RWPE1 (cell line): ENCODE data around the gene STN1.

Experiments
- CTCF ChIA-PET: fragments of 350-600 bp; sonication (Branson Sonifier 250); formaldehyde crosslinking; extraction: SDS; loops from one replicate; lab custom pipeline; 2021; lab: Yijun Ruan, JAX
- POLR2A ChIA-PET: fragments of 400-600 bp; formaldehyde crosslinking; extraction: SDS; loops from one replicate; lab custom pipeline; 2020; ENCODE audit warnings: antibody characterized with exemption; ENCODE audit not compliant: low non-redundant PET; lab: Yijun Ruan, JAX
- DNase-seq: peaks from one replicate; pipeline ENCODE4 v3.0.0; 2012; ENCODE audit warnings: low spot score
- H3K27ac ChIP-seq: fragments of 450-650 bp; 2 replicates; pipeline ENCODE4 v1.5.1; 2017
- TF ChIP-seq, protein P1 (sequence below): fragments of 450-650 bp; conservative IDR thresholded peaks from 2 replicates; pipeline ENCODE4 v1.5.1; 2017; ENCODE audit warnings: low read depth, mild to moderate bottlenecking

STN1 gene

GRCh38 chr10:103855424-103855823, 62.6 kb downstream of the STN1 start, which contains the start of gene SH3PXD2A:
Gene SH3PXD2A, minus strand, starts transcription at chr10:103855576. Its CDS starts 310 bp downstream, at chr10:103855266.
- peak within 1 kb of the TSS; percentile 91 for H3K27ac ChIP-seq
- ChIA-PET CTCF (interaction anchor here (0.6 to 2.1 kb wide), 8 partner anchors 12 to 158 kb away, joined by 3 to 7 read pairs (median 4); no protein-coding TSS in a partner anchor), POLR2A (interaction anchor here (0.8 to 1.3 kb wide), 2 partner anchors 26 to 27 kb away, joined by 3 to 4 read pairs; no protein-coding TSS in a partner anchor)
- TF ChIP-seq, protein P1, sequence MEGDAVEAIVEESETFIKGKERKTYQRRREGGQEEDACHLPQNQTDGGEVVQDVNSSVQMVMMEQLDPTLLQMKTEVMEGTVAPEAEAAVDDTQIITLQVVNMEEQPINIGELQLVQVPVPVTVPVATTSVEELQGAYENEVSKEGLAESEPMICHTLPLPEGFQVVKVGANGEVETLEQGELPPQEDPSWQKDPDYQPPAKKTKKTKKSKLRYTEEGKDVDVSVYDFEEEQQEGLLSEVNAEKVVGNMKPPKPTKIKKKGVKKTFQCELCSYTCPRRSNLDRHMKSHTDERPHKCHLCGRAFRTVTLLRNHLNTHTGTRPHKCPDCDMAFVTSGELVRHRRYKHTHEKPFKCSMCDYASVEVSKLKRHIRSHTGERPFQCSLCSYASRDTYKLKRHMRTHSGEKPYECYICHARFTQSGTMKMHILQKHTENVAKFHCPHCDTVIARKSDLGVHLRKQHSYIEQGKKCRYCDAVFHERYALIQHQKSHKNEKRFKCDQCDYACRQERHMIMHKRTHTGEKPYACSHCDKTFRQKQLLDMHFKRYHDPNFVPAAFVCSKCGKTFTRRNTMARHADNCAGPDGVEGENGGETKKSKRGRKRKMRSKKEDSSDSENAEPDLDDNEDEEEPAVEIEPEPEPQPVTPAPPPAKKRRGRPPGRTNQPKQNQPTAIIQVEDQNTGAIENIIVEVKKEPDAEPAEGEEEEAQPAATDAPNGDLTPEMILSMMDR = peak; percentile 43
- peak; percentile 74 for DNase-seq

DNA sequence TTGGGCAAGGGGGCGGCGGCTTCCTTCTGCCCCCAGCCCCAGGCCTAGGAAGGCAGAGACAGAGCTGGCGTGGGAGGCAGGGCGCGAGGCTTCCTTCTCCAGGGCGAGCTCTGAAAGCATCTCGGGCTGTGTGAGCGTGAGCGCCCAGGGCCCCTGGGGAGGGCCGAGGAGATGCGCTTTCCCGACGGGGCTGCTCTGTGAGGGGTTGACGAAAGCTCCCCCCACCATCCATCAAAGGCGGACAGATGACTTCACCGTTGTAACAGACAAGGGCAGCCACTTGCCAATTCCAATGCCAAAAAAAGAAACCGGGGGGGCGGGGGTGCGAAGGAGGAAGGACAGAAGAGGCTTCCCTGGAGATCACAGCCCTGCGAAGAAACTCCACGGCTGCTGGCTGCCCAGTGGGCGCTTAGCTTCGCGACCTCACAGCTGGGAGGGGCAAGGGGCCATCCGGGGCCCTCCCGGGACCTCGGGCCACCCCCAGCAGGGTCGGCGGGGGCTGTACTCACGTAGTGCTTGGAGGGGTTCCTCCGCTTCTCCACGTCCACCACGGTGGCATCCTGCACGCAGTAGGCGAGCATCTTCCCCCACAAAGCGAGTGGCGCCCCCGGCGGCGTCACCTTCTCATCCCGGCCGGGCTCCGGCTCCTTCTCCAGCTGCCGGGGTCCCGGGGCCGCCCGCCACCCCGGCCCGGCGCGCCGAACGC, 63.1 kb downstream of the STN1 start:
- CTCF ChIA-PET = interaction anchor here (0.6 to 2.1 kb wide), 15 partner anchors 11 to 521 kb away, joined by 3 to 7 read pairs (median 4); no protein-coding TSS in a partner anchor
- POLR2A ChIA-PET = interaction anchor here (0.7 to 1.0 kb wide), 4 partner anchors 17 to 438 kb away, joined by 3 to 4 read pairs (median 4); no protein-coding TSS in a partner anchor
- TF ChIP-seq, protein P1 = no peak
- peak overlapping the region; percentile 91 for H3K27ac ChIP-seq
- peak; percentile 54 for DNase-seq

GRCh38 chr10:103854265-103854685, 63.7 kb downstream of the STN1 start:
- peak; percentile 67 for DNase-seq
- ChIA-PET POLR2A (interaction anchor here (0.7 to 1.1 kb wide), 4 partner anchors 18 to 437 kb away, joined by 3 to 4 read pairs (median 3); no protein-coding TSS in a partner anchor), CTCF (interaction anchor here (0.9 to 2.1 kb wide), 9 partner anchors 12 to 142 kb away, joined by 3 to 7 read pairs (median 4); no protein-coding TSS in a partner anchor)
- H3K27ac ChIP-seq = peak overlapping the region; percentile 91
- TF ChIP-seq, protein P1 = no peak

GRCh38 chr10:103853428-103854264, 64.3 kb downstream of the STN1 start:
- peak; percentile 33 for DNase-seq

GRCh38 chr10:103852856-103853255, 65.1 kb downstream of the STN1 start:
- TF ChIP-seq, protein P1 = no peak
- ChIA-PET CTCF (interaction anchor here (0.6 to 1.0 kb wide), 3 partner anchors 11 to 140 kb away, joined by 4 read pairs; no protein-coding TSS in a partner anchor), POLR2A (interaction anchor here (1.1 kb wide), 1 partner anchor 72 kb away, joined by 3 read pairs; no protein-coding TSS in a partner anchor)
- H3K27ac ChIP-seq = peak overlapping the region; percentile 91
- no peak for DNase-seq

More at GRCh38 chr10:103853428-103854264, 64.3 kb downstream of the STN1 start:
- TF ChIP-seq, protein P1 = no peak
- ChIA-PET POLR2A (interaction anchor here (1.0 to 1.1 kb wide), 2 partner anchors 18 to 72 kb away, joined by 3 read pairs; no protein-coding TSS in a partner anchor), CTCF (interaction anchor here (0.6 to 2.1 kb wide), 6 partner anchors 13 to 141 kb away, joined by 3 to 7 read pairs (median 4); no protein-coding TSS in a partner anchor)
- H3K27ac ChIP-seq = peak overlapping the region; percentile 91
